ENCODE results near the gene CPEB3. TPM values are rescaled to one million over a fixed set of nuclear protein-coding genes. Genes with fewer than 3 reads are reported as not detected.
A peak's percentile ranks its signal among the peaks of the same experiment; 100 is the strongest.

The CPEB3 gene
- total and polyA plus RNA-seq, 3 experiments from 2014 or later = 1.6 to 2.1 (median 2.1) TPM

DNA sequence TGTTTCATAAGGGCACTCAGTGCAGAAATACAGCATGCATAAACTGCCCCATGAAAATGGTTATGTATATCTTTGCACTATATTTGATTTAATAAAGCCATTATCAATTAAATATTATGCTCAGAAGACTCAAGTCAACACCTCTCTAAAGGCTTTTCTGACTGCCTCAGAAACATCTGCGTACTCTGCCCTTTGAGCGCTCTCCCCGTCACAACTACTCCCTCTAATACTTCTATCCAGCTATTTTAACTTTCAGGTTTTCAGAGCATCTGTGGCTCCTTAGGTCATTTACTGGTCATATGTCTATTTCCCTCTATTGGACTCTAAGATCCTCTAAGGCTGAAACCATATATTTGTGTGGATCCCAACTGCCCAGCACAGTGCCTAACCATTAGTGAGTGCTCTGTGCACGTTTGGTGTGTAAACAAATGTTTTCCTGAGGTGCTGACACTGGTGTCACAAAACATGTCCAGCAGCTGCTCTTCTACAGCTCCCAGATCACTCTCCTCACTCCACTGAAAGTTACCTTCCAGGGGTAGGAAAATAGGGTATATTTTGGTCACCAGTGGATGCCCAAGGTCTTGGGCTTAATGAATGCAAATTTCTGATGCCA lies 188.2 kb downstream of the CPEB3 start:
- Histone ChIP-seq H3K4me1 (ENCODE audit: insufficient read depth, low read length) (no peaks in the 10 kb centered on the region), H3K36me3 (ENCODE audit: insufficient read depth, low read length) (no peaks in the 10 kb centered on the region), H3K9me3 (ENCODE audit: low read length) (no peaks in the 10 kb centered on the region), H3K27ac (ENCODE audit: low read depth, low read length) (no peak overlapping the region), H3K4me3 (ENCODE audit: low read length) (no peak overlapping the region), H3K27me3 (ENCODE audit: insufficient read depth, low read length, poor library complexity, severe bottlenecking) (no peaks in the 10 kb centered on the region)
- CTCF ChIA-PET = interaction anchor here (1.0 kb wide), 1 partner anchor 8 kb away, joined by 3 read pairs; no protein-coding TSS in a partner anchor
- peaks cover 3 to 9% (median 6%) of the 10 kb centered on the region in 3 donors for H3K4me1 Mint-ChIP-seq
- no peaks in the 10 kb centered on the region for H3K9me3 Mint-ChIP-seq
- no peak overlapping the region for H3K4me3 Mint-ChIP-seq
- H3K27me3 Mint-ChIP-seq = no peaks in the 10 kb centered on the region
- peaks cover 0 to 3% (median 3%) of the 10 kb centered on the region in 3 donors for H3K36me3 Mint-ChIP-seq
- DNase-seq = no peak
- POLR2A ChIA-PET = no interaction called here
- peak overlapping the region in 1 of 8 donors; percentile 69 for H3K27ac Mint-ChIP-seq

- no peaks in the 10 kb centered on the region for H3K9me3 ChIP-seq (ENCODE audit: low read length)
- Mint-ChIP-seq H3K9me3 (no peaks in the 10 kb centered on the region), H3K4me1 (no peaks in the 10 kb centered on the region), H3K36me3 (peaks cover 0 to 3% (median 0%) of the 10 kb centered on the region in 3 donors), H3K27me3 (no peaks in the 10 kb centered on the region), H3K4me3 (no peak overlapping the region), H3K27ac (no peak overlapping the region)
- H3K4me3 ChIP-seq (ENCODE audit: low read length) = no peak overlapping the region
- ChIA-PET CTCF (no interaction called here), POLR2A (no interaction called here)
- no peaks in the 10 kb centered on the region for H3K4me1 ChIP-seq (ENCODE audit: insufficient read depth, low read length)
- H3K27me3 ChIP-seq (ENCODE audit: insufficient read depth, low read length, poor library complexity, severe bottlenecking) = no peaks in the 10 kb centered on the region
- H3K36me3 ChIP-seq (ENCODE audit: insufficient read depth, low read length) = no peaks in the 10 kb centered on the region
- H3K27ac ChIP-seq (ENCODE audit: low read depth, low read length) = no peak overlapping the region
- no peak for DNase-seq
These were observed 195.9 kb downstream of the CPEB3 start for GRCh38 chr10:92094960-92095359.

- no peak overlapping the region for H3K27ac Mint-ChIP-seq
- Histone ChIP-seq H3K4me3 (ENCODE audit: low read length) (no peak overlapping the region), H3K36me3 (ENCODE audit: insufficient read depth, low read length) (no peaks in the 10 kb centered on the region), H3K9me3 (ENCODE audit: low read length) (no peaks in the 10 kb centered on the region), H3K4me1 (ENCODE audit: insufficient read depth, low read length) (no peaks in the 10 kb centered on the region), H3K27me3 (ENCODE audit: insufficient read depth, low read length, poor library complexity, severe bottlenecking) (no peaks in the 10 kb centered on the region), H3K27ac (ENCODE audit: low read depth, low read length) (no peak overlapping the region)
- H3K9me3 Mint-ChIP-seq = no peaks in the 10 kb centered on the region
- no peaks in the 10 kb centered on the region for H3K27me3 Mint-ChIP-seq
- no peak for DNase-seq
- ChIA-PET POLR2A (no interaction called here), CTCF (no interaction called here)
- H3K36me3 Mint-ChIP-seq = peaks cover 0 to 3% (median 0%) of the 10 kb centered on the region in 3 donors
- peaks cover 0 to 5% (median 4%) of the 10 kb centered on the region in 3 donors for H3K4me1 Mint-ChIP-seq
- no peak overlapping the region for H3K4me3 Mint-ChIP-seq
These were observed 198.9 kb downstream of the CPEB3 start for GRCh38 chr10:92091965-92092364.

- DNase-seq = peak; percentile 17 to 60 (median 33)
- no peaks in the 10 kb centered on the region for H3K36me3 ChIP-seq (ENCODE audit: insufficient read depth, low read length)
- H3K36me3 Mint-ChIP-seq = peaks cover 0 to 4% (median 0%) of the 10 kb centered on the region in 3 donors
- CTCF ChIA-PET = interaction anchor here (0.6 to 1.6 kb wide), 4 partner anchors 9 to 347 kb away, joined by 3 to 7 read pairs (median 6); no protein-coding TSS in a partner anchor
- H3K4me3 ChIP-seq (ENCODE audit: low read length) = no peak overlapping the region
- no peak overlapping the region for H3K27ac ChIP-seq (ENCODE audit: low read depth, low read length)
- no peaks in the 10 kb centered on the region for H3K27me3 Mint-ChIP-seq
- no peaks in the 10 kb centered on the region for H3K4me1 ChIP-seq (ENCODE audit: insufficient read depth, low read length)
- no peaks in the 10 kb centered on the region for H3K9me3 Mint-ChIP-seq
- no peaks in the 10 kb centered on the region for H3K9me3 ChIP-seq (ENCODE audit: low read length)
- POLR2A ChIA-PET = no interaction called here
- no peak overlapping the region for H3K4me3 Mint-ChIP-seq
- peaks cover 0 to 5% (median 4%) of the 10 kb centered on the region in 3 donors for H3K4me1 Mint-ChIP-seq
- H3K27me3 ChIP-seq (ENCODE audit: insufficient read depth, low read length, poor library complexity, severe bottlenecking) = no peaks in the 10 kb centered on the region
- peak overlapping the region in 1 of 8 donors; percentile 70 for H3K27ac Mint-ChIP-seq
These were observed 203.0 kb downstream of the CPEB3 start for GRCh38 chr10:92087750-92088395.

GRCh38 chr10:92082583-92083280 lies 208.1 kb downstream of the CPEB3 start:
- Mint-ChIP-seq H3K36me3 (peaks cover 6 to 26% (median 19%) of the 10 kb centered on the region in 3 donors), H3K27ac (no peak overlapping the region), H3K9me3 (no peaks in the 10 kb centered on the region), H3K4me1 (peaks cover 0 to 2% (median 1%) of the 10 kb centered on the region in 3 donors), H3K27me3 (no peaks in the 10 kb centered on the region), H3K4me3 (no peak overlapping the region)
- H3K9me3 ChIP-seq (ENCODE audit: low read length) = no peaks in the 10 kb centered on the region
- H3K4me1 ChIP-seq (ENCODE audit: insufficient read depth, low read length) = no peaks in the 10 kb centered on the region
- ChIA-PET POLR2A (no interaction called here), CTCF (no interaction called here)
- no peak for DNase-seq
- H3K4me3 ChIP-seq (ENCODE audit: low read length) = no peak overlapping the region
- no peaks in the 10 kb centered on the region for H3K27me3 ChIP-seq (ENCODE audit: insufficient read depth, low read length, poor library complexity, severe bottlenecking)
- H3K36me3 ChIP-seq (ENCODE audit: insufficient read depth, low read length) = no peaks in the 10 kb centered on the region
- H3K27ac ChIP-seq (ENCODE audit: low read depth, low read length) = no peak overlapping the region

GRCh38 chr10:92081641-92082040 lies 209.2 kb downstream of the CPEB3 start:
- Mint-ChIP-seq H3K36me3 (peaks cover 6 to 29% (median 19%) of the 10 kb centered on the region in 3 donors), H3K27me3 (no peaks in the 10 kb centered on the region), H3K27ac (no peak overlapping the region), H3K9me3 (no peaks in the 10 kb centered on the region), H3K4me1 (no peaks in the 10 kb centered on the region), H3K4me3 (no peak overlapping the region)
- Histone ChIP-seq H3K36me3 (ENCODE audit: insufficient read depth, low read length) (no peaks in the 10 kb centered on the region), H3K4me1 (ENCODE audit: insufficient read depth, low read length) (no peaks in the 10 kb centered on the region), H3K4me3 (ENCODE audit: low read length) (no peak overlapping the region), H3K27me3 (ENCODE audit: insufficient read depth, low read length, poor library complexity, severe bottlenecking) (no peaks in the 10 kb centered on the region), H3K27ac (ENCODE audit: low read depth, low read length) (no peak overlapping the region), H3K9me3 (ENCODE audit: low read length) (no peaks in the 10 kb centered on the region)
- POLR2A ChIA-PET = no interaction called here
- DNase-seq = no peak
- CTCF ChIA-PET = no interaction called here

GRCh38 chr10:92080244-92080643 lies 210.6 kb downstream of the CPEB3 start:
- H3K9me3 Mint-ChIP-seq = no peaks in the 10 kb centered on the region
- no peaks in the 10 kb centered on the region for H3K27me3 Mint-ChIP-seq
- no peak for DNase-seq
- Histone ChIP-seq H3K27ac (ENCODE audit: low read depth, low read length) (no peak overlapping the region), H3K4me3 (ENCODE audit: low read length) (no peak overlapping the region), H3K36me3 (ENCODE audit: insufficient read depth, low read length) (no peaks in the 10 kb centered on the region), H3K4me1 (ENCODE audit: insufficient read depth, low read length) (no peaks in the 10 kb centered on the region), H3K27me3 (ENCODE audit: insufficient read depth, low read length, poor library complexity, severe bottlenecking) (no peaks in the 10 kb centered on the region), H3K9me3 (ENCODE audit: low read length) (no peaks in the 10 kb centered on the region)
- H3K4me3 Mint-ChIP-seq = no peak overlapping the region
- H3K36me3 Mint-ChIP-seq = peaks cover 6 to 29% (median 19%) of the 10 kb centered on the region in 3 donors
- ChIA-PET POLR2A (no interaction called here), CTCF (no interaction called here)
- H3K27ac Mint-ChIP-seq = no peak overlapping the region
- H3K4me1 Mint-ChIP-seq = no peaks in the 10 kb centered on the region

DNA sequence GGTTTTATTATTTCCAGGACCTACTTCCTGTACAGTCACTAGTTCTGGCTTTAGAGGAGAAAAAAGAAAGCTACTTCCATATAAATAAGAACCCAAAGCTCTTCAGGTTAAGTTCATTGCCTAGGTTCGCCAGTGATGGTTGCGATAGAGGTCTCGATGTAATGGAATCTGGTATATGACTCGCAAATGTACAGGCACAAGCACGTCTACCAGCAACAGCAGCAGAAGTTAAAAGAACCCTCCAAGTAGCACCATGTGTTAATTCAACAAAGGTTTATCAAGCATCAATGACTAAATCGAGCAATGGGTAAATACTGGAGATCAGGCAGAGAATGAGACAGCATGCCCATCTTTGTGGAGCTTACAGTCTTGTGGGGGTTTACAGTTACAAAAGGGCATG lies 211.9 kb downstream of the CPEB3 start:
- peaks cover 6 to 34% (median 24%) of the 10 kb centered on the region in 3 donors for H3K36me3 Mint-ChIP-seq
- H3K27ac ChIP-seq (ENCODE audit: low read depth, low read length) = no peak overlapping the region
- H3K4me1 Mint-ChIP-seq = no peaks in the 10 kb centered on the region
- ChIA-PET CTCF (no interaction called here), POLR2A (no interaction called here)
- DNase-seq = no peak
- no peaks in the 10 kb centered on the region for H3K9me3 Mint-ChIP-seq
- H3K4me3 Mint-ChIP-seq = no peak overlapping the region
- H3K36me3 ChIP-seq (ENCODE audit: insufficient read depth, low read length) = no peaks in the 10 kb centered on the region
- no peak overlapping the region for H3K27ac Mint-ChIP-seq
- no peak overlapping the region for H3K4me3 ChIP-seq (ENCODE audit: low read length)
- H3K27me3 Mint-ChIP-seq = no peaks in the 10 kb centered on the region
- no peaks in the 10 kb centered on the region for H3K27me3 ChIP-seq (ENCODE audit: insufficient read depth, low read length, poor library complexity, severe bottlenecking)
- no peaks in the 10 kb centered on the region for H3K4me1 ChIP-seq (ENCODE audit: insufficient read depth, low read length)
- H3K9me3 ChIP-seq (ENCODE audit: low read length) = no peaks in the 10 kb centered on the region
